K562 (cell line): Measurements from ENCODE around the gene CECR2. TPM values are rescaled to one million over a fixed set of nuclear protein-coding genes. Genes with fewer than 3 reads are reported as not detected.

Experiments
- ATAC-seq: fragments of 200-7000 bp; cut with Tn5 transposase; 3 replicates; pipeline ENCODE4 v1.9.1; 2020; ENCODE audit warnings: moderate library complexity
- BruUV-seq: library from RNA; stranded (reverse); fragments of 400-500 nt; replicated peaks from 2 replicates; lab custom pipeline; 2021; lab: Mats Ljungman, UMichigan
- CTCF ChIA-PET: fragments of 300-600 bp; formaldehyde crosslinking; extraction: SDS; loops from one replicate; lab custom pipeline; 2021; ENCODE audit warnings: low intra/inter-chr PET ratio; lab: Yijun Ruan, JAX
- POLR2A ChIA-PET: fragments of 300-600, 350-650 bp; sonication (Branson Sonifier 250); formaldehyde crosslinking; extraction: SDS; loops from one replicate; lab custom pipeline; 2021; ENCODE audit warnings: antibody characterized with exemption, inconsistent platforms; lab: Yijun Ruan, JAX
- DNase-seq, 4 experiments: peaks; one replicate each; pipeline versions ENCODE4 v3.0.0 to v3.0.0-alpha.2; 2011 to 2018; ENCODE audit warnings: low spot score in 3 of 4, mixed read lengths in 3 of 4; ENCODE audit errors: extremely low read depth in 1 of 4
- FAIRE-seq: peaks from 2 replicates; lab custom pipeline; 2011; peaks lifted over from hg19 to GRCh38; lab: Jason Lieb, UNC
- H2AFZ ChIP-seq: 2 replicates; pipeline ENCODE4 v1.6.0; 2011; ENCODE audit warnings: low read depth, low read length, control low read depth, inconsistent platforms
- H3K27ac ChIP-seq: fragments of 200-600 bp; 3 replicates; pipeline ENCODE4 v1.8.0; 2011; ENCODE audit warnings: low read depth, mild to moderate bottlenecking, control low read depth, inconsistent platforms, low read length, moderate library complexity, mixed read lengths; ENCODE audit errors: extremely low read depth
- H3K27me3 ChIP-seq, 2 experiments: fragments of 300-600 bp in 1 of 2; 2 replicates in 1 of 2; 3 replicates in 1 of 2; pipeline versions ENCODE4 v1.6.0 to v1.8.0; 2011; ENCODE audit warnings: inconsistent platforms in 2 of 2, low read length in 2 of 2, mild to moderate bottlenecking in 1 of 2, mixed read lengths in 1 of 2, moderate library complexity in 1 of 2; ENCODE audit not compliant: control insufficient read depth in 2 of 2, insufficient read depth in 2 of 2
- H3K36me3 ChIP-seq: fragments of 300-600 bp; 3 replicates; pipeline ENCODE4 v1.8.0; 2011; ENCODE audit warnings: mild to moderate bottlenecking, low read length, inconsistent platforms; ENCODE audit not compliant: control insufficient read depth, insufficient read depth
- H3K4me1 ChIP-seq, 2 experiments: fragments of 200-600 bp in 1 of 2; replicated peaks in 1 of 2; 2 replicates in 1 of 2; 3 replicates in 1 of 2; pipeline versions ENCODE4 v1.5.1 to v1.8.0; 2011; ENCODE audit warnings: inconsistent platforms in 2 of 2, low read length in 2 of 2, mild to moderate bottlenecking in 1 of 2, mixed read lengths in 1 of 2, moderate library complexity in 1 of 2; ENCODE audit not compliant: control insufficient read depth in 2 of 2, insufficient read depth in 2 of 2
- H3K4me2 ChIP-seq: 2 replicates; pipeline ENCODE4 v1.6.1; 2011; ENCODE audit warnings: low read length, control low read depth, inconsistent platforms, mixed read lengths; ENCODE audit not compliant: insufficient read depth
- H3K4me3 ChIP-seq: fragments of 200-600 bp; sonication (generic), shearing (Covaris generic); 2 replicates; pipeline ENCODE4 v1.5.1; 2016; ENCODE audit warnings: control low read depth, inconsistent platforms
- H3K79me2 ChIP-seq: fragments of 200-600 bp; 3 replicates; pipeline ENCODE4 v1.8.0; 2011; ENCODE audit warnings: low read length, inconsistent platforms; ENCODE audit not compliant: control insufficient read depth, insufficient read depth
- H3K9ac ChIP-seq, 2 experiments: 2 replicates each; pipeline versions ENCODE4 v1.6.0 to v1.6.1; 2011; ENCODE audit warnings: low read depth in 2 of 2, low read length in 2 of 2, control low read depth in 1 of 2, inconsistent platforms in 1 of 2, mild to moderate bottlenecking in 1 of 2, mixed read lengths in 1 of 2; ENCODE audit not compliant: insufficient read depth in 1 of 2
- H3K9me1 ChIP-seq: one replicate; pipeline ENCODE4 v1.6.0; 2011; ENCODE audit warnings: inconsistent platforms, mild to moderate bottlenecking, low read length, moderate library complexity; ENCODE audit not compliant: control insufficient read depth, insufficient read depth
- H3K9me3 ChIP-seq: replicated peaks from 2 replicates; pipeline ENCODE4 v1.5.1; 2011; ENCODE audit warnings: low read depth, low read length, inconsistent platforms; ENCODE audit not compliant: control insufficient read depth, insufficient read depth
- H4K20me1 ChIP-seq: replicated peaks from 2 replicates; pipeline ENCODE4 v1.6.1; 2011; ENCODE audit warnings: low read length, inconsistent platforms, mixed read lengths; ENCODE audit not compliant: control insufficient read depth, insufficient read depth
- CHD1 ChIP-seq: fragments of 200-600 bp; sonication (generic); IDR thresholded peaks from one replicate; pipeline ENCODE4 v1.6.1; 2012; ENCODE audit warnings: mild to moderate bottlenecking, moderate library complexity, low read length, inconsistent platforms
- GATA2 ChIP-seq: sonication (generic); formaldehyde crosslinking; IDR thresholded peaks from 2 replicates; pipeline ENCODE4 v1.4.0; 2020; ENCODE audit warnings: mild to moderate bottlenecking, missing genetic modification reagents
- GTF2A2 ChIP-seq: IDR thresholded peaks from 2 replicates; pipeline ENCODE4 v1.6.1; 2016; ENCODE audit warnings: mild to moderate bottlenecking, missing genetic modification characterization, missing compliant biosample characterization
- HDAC2 ChIP-seq: fragments of 450-650 bp; IDR thresholded peaks from 2 replicates; pipeline ENCODE4 v1.6.1; 2016; ENCODE audit warnings: mild to moderate bottlenecking
- KLF1 ChIP-seq: fragments of 450-650 bp; IDR thresholded peaks from 2 replicates; pipeline ENCODE4 v1.6.1; 2016; ENCODE audit warnings: missing genetic modification characterization, missing compliant biosample characterization
- MTA2 ChIP-seq: fragments of 450-650 bp; IDR thresholded peaks from 2 replicates; pipeline ENCODE4 v1.6.1; 2016; ENCODE audit warnings: low read depth
- NFRKB ChIP-seq: fragments of 450-650 bp; IDR thresholded peaks from 2 replicates; pipeline ENCODE4 v1.6.1; 2016; ENCODE audit warnings: low read depth
- NUFIP1 ChIP-seq: fragments of 450-650 bp; IDR thresholded peaks from 2 replicates; pipeline ENCODE4 v1.6.1; 2018; ENCODE audit not compliant: partially characterized antibody
- SMAD3 ChIP-seq: fragments of 450-650 bp; formaldehyde crosslinking; conservative IDR thresholded peaks from 2 replicates; pipeline ENCODE4 v1.4.0; 2020; ENCODE audit warnings: mild to moderate bottlenecking
- SP2 ChIP-seq: IDR thresholded peaks from 2 replicates; pipeline ENCODE4 v1.6.1; 2011; ENCODE audit warnings: mild to moderate bottlenecking, low read depth, low read length, moderate library complexity; ENCODE audit not compliant: poor library complexity, severe bottlenecking; ENCODE audit errors: extremely low read depth
- ZNF224 ChIP-seq: sonication (generic); formaldehyde crosslinking; IDR thresholded peaks from 2 replicates; pipeline ENCODE4 v1.8.0; 2022; ENCODE audit warnings: mild to moderate bottlenecking, missing genetic modification reagents
- ZNF551 ChIP-seq: fragments of 250-450 bp; sonication (Bioruptor Pico); IDR thresholded peaks from 2 replicates; pipeline ENCODE4 v1.5.0; 2021; ENCODE audit warnings: mild to moderate bottlenecking, moderate library complexity
- ZNF57 ChIP-seq: fragments of 450-650 bp; formaldehyde crosslinking; IDR thresholded peaks from 2 replicates; pipeline ENCODE4 v1.4.0; 2020; ENCODE audit warnings: mild to moderate bottlenecking, moderate library complexity
- ZNF77 ChIP-seq: fragments of 250-450 bp; sonication (Bioruptor Pico); IDR thresholded peaks from 2 replicates; pipeline ENCODE4 v1.5.0; 2020
- WGBS: fragments of 100-300 bp; shearing (Covaris generic); methylation state at CpG from one replicate; pipeline ENCODE4 v1.1.6; 2016; ENCODE audit warnings: low coverage, mixed read lengths; ENCODE audit not compliant: insufficient coverage; ENCODE audit errors: missing lambda C conversion rate; 5-methylcytosine and 5-hydroxymethylcytosine counted together
- in situ Hi-C: fragments of 300-500 bp; cut with MboI; formaldehyde crosslinking; loops from 4 replicates; pipeline ENCODE4 v1.15.0; 2018; ENCODE audit warnings: inconsistent platforms, mixed read lengths
- intact Hi-C: fragments of 100-400 bp; cut with micrococcal nuclease; formaldehyde crosslinking; loops from 2 replicates; pipeline ENCODE4 v1.14.2; 2022
- polyA plus RNA-seq, 8 experiments: library from polyadenylated mRNA; depleted of rRNA in 4 of 8; stranded (reverse) in 5 of 8; unstranded in 3 of 8; fragments of >200 nt; fragmentation: Nextera tagmentation in 2 of 8; fragmentation: Illumina TruSeq in 1 of 8; extraction: Ambion mirVana in 2 of 8; extraction: Trizol in 1 of 8; gene quantifications; 2 replicates each; pipeline versions ENCODE4 v1.2.1 to v1.2.3, GENCODE V29; 2011 to 2014; ENCODE audit warnings: inconsistent platforms in 1 of 8, missing spikeins in 1 of 8
- total RNA-seq, 7 experiments: library from RNA; depleted of rRNA in 6 of 7; stranded (reverse); fragments of >200 nt in 6 of 7; fragmentation: Illumina TruSeq in 2 of 7; extraction: Trizol in 2 of 7; gene quantifications; 2 replicates each; pipeline versions ENCODE4 v1.2.1 to v1.2.3, GENCODE V29; 2011 to 2021; ENCODE audit warnings: low replicate concordance in 1 of 7
- TF ChIP-seq, protein P1 (sequence below): fragments of 450-650 bp; IDR thresholded peaks from 2 replicates; pipeline ENCODE4 v1.6.1; 2016
- TF ChIP-seq, protein P2 (sequence below): fragments of 200-800 bp; sonication (Bioruptor generic); IDR thresholded peaks from 2 replicates; pipeline ENCODE4 v1.6.1; 2016; ENCODE audit warnings: missing genetic modification characterization, missing compliant biosample characterization

The CECR2 gene
- total and polyA plus RNA-seq, 9 of the 15 experiments (the other 6 are each of a cell fraction or from before 2014, with no cell fraction given), result 0.01 to 1.00 (median 0.27) TPM

DNA sequence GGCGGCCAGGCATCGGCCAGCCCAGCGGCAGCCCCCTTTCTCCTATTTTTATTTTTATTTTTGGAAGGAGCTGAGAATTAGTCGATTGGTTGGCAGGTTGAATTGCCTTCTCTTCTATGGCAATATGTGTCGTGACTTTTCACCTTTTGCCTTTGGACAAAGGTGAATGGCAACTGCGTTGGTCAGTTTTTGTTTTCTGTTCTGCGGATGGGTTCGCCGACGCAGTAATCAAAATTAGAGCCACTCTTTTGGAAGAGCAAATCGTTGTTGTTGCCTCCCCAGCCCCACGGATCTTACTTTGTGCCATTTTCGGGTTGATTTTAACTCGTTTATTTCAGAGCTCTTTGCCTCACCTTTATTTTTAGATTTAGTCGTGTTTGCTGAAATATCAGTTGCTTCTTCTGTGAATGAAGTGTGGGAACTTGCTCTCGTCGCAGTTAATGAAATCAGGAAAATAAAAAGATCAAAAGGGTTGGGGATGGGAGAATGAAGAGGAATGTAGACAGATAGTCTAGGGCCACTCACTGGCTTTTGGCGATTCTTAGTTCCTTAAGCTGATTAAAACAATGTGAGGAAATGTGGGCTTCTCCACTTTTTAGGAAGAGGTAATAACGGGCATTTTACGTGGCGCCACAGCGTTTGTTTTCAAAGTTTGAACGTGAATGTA lies 1.6 kb downstream of the CECR2 start:
- BruUV-seq, result TSS peak; percentile 31
- Histone ChIP-seq H3K4me1 (peaks cover 0 to 16% of the 10 kb centered on the region in 2 experiments; a peak in 3 of 5 replicates), H3K4me3 (no peak overlapping the region), H3K9ac (no peak overlapping the region), H2AFZ (no peak overlapping the region), H4K20me1 (no peaks in the 10 kb centered on the region), H3K9me3 (no peaks in the 10 kb centered on the region), H3K36me3 (no peaks in the 10 kb centered on the region), H3K27ac (no peak overlapping the region), H3K4me2 (no peak overlapping the region), H3K9me1 (no peaks in the 10 kb centered on the region), H3K27me3 (peaks cover 42 to 46% of the 10 kb centered on the region in 2 experiments), H3K79me2 (no peaks in the 10 kb centered on the region)
- DNase-seq, result no peak
- in situ Hi-C loops, result no loop called here
- ATAC-seq, result no peak
- ChIA-PET POLR2A (interaction anchor here (0.8 kb wide), 1 partner anchor 9 kb away, joined by 6 read pairs; no protein-coding TSS in a partner anchor), CTCF (no interaction called here)
- intact Hi-C loops, result no loop called here
- FAIRE-seq, result no peak
- WGBS, result 25% methylated on average over 23 of the region's 23 CpGs
- TF ChIP-seq SP2 (no peak), ZNF224 (CRISPR knock-in tag) (no peak), CHD1 (no peak), MTA2 (no peak), KLF1 (no peak), GATA2 (CRISPR knock-in tag) (no peak), SMAD3 (CRISPR knock-in tag) (no peak), ZNF57 (CRISPR knock-in tag) (no peak), NFRKB (no peak), ZNF551 (no peak), GTF2A2 (no peak), ZNF77 (no peak), NUFIP1 (no peak), HDAC2 (no peak)
- TF ChIP-seq, protein P1, sequence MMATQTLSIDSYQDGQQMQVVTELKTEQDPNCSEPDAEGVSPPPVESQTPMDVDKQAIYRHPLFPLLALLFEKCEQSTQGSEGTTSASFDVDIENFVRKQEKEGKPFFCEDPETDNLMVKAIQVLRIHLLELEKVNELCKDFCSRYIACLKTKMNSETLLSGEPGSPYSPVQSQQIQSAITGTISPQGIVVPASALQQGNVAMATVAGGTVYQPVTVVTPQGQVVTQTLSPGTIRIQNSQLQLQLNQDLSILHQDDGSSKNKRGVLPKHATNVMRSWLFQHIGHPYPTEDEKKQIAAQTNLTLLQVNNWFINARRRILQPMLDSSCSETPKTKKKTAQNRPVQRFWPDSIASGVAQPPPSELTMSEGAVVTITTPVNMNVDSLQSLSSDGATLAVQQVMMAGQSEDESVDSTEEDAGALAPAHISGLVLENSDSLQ, result no peak
- TF ChIP-seq, protein P2, sequence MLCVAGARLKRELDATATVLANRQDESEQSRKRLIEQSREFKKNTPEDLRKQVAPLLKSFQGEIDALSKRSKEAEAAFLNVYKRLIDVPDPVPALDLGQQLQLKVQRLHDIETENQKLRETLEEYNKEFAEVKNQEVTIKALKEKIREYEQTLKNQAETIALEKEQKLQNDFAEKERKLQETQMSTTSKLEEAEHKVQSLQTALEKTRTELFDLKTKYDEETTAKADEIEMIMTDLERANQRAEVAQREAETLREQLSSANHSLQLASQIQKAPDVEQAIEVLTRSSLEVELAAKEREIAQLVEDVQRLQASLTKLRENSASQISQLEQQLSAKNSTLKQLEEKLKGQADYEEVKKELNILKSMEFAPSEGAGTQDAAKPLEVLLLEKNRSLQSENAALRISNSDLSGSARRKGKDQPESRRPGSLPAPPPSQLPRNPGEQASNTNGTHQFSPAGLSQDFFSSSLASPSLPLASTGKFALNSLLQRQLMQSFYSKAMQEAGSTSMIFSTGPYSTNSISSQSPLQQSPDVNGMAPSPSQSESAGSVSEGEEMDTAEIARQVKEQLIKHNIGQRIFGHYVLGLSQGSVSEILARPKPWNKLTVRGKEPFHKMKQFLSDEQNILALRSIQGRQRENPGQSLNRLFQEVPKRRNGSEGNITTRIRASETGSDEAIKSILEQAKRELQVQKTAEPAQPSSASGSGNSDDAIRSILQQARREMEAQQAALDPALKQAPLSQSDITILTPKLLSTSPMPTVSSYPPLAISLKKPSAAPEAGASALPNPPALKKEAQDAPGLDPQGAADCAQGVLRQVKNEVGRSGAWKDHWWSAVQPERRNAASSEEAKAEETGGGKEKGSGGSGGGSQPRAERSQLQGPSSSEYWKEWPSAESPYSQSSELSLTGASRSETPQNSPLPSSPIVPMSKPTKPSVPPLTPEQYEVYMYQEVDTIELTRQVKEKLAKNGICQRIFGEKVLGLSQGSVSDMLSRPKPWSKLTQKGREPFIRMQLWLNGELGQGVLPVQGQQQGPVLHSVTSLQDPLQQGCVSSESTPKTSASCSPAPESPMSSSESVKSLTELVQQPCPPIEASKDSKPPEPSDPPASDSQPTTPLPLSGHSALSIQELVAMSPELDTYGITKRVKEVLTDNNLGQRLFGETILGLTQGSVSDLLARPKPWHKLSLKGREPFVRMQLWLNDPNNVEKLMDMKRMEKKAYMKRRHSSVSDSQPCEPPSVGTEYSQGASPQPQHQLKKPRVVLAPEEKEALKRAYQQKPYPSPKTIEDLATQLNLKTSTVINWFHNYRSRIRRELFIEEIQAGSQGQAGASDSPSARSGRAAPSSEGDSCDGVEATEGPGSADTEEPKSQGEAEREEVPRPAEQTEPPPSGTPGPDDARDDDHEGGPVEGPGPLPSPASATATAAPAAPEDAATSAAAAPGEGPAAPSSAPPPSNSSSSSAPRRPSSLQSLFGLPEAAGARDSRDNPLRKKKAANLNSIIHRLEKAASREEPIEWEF, result no peak
